Muscle layer of colon (tissue), 2 donors: ENCODE data around the gene RDH12.

Source experiments
- H3K27ac ChIP-seq: one replicate; pipeline ENCODE4 v1.7.0; 2013; ENCODE audit warnings: low read depth, mild to moderate bottlenecking, low read length, moderate library complexity
- H3K27me3 ChIP-seq, 2 donors: one replicate each; pipeline ENCODE4 v1.7.0; 2013; ENCODE audit warnings: low read length in 2 of 2, mild to moderate bottlenecking in 2 of 2; ENCODE audit not compliant: insufficient read depth in 2 of 2, control insufficient read depth in 1 of 2
- H3K36me3 ChIP-seq: one replicate; pipeline ENCODE4 v1.7.0; 2013; ENCODE audit warnings: mild to moderate bottlenecking, low read length; ENCODE audit not compliant: insufficient read depth
- H3K4me1 ChIP-seq: one replicate; pipeline ENCODE4 v1.7.0; 2013; ENCODE audit warnings: mild to moderate bottlenecking, low read length; ENCODE audit not compliant: insufficient read depth
- H3K4me3 ChIP-seq, 2 donors: one replicate each; pipeline ENCODE4 v1.7.0; 2013; ENCODE audit warnings: low read length in 2 of 2, low read depth in 1 of 2, mild to moderate bottlenecking in 1 of 2, moderate library complexity in 1 of 2
- H3K9ac ChIP-seq: one replicate; pipeline ENCODE4 v1.7.0; 2013; ENCODE audit warnings: low read length
- H3K9me3 ChIP-seq: one replicate; pipeline ENCODE4 v1.7.0; 2013; ENCODE audit warnings: mild to moderate bottlenecking, low read length
- donor health status: abdominal sarcoma.
- donor health status: Adenocarcinoma of cecum.

Gene RDH12

DNA sequence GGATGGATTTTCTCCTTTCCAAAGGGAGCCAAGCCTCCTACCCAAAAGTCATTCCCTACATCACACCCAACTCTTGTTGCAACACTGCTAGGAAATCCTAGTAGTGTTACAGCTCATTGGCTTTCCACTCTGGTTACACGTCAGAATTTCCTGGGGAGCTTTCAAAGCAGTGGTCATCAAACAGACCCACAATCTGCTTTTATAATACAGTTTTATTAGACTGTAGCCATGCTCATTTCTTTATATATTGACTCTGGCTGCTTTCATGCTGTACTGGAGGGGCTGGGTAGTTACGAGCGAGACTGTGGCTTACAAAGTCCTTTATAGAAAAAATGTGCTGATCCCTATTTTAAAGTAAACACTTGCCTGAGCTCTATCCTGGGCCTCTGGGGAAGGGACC, 80.4 kb downstream of the RDH12 start:
- Histone ChIP-seq H3K4me3 (no peak overlapping the region), H3K27me3 (no peaks in the 10 kb centered on the region), H3K9me3 (no peaks in the 10 kb centered on the region), H3K27ac (no peak overlapping the region), H3K4me1 (no peaks in the 10 kb centered on the region), H3K9ac (no peak overlapping the region), H3K36me3 (peaks cover 86% of the 10 kb centered on the region)
